Sigmoid colon (tissue), 4 donors: ENCODE measurements around the gene DKK3.

ENCODE experiments used
- EP300 ChIP-seq, 4 donors: sonication (generic); formaldehyde crosslinking; IDR thresholded peaks; one replicate each; pipeline ENCODE4 v1.6.1; 2017; ENCODE audit warnings: antibody characterized with exemption in 4 of 4
- POLR2AphosphoS5 ChIP-seq, 4 donors: sonication (generic); formaldehyde crosslinking; IDR thresholded peaks; one replicate each; pipeline ENCODE4 v1.6.1; 2017; ENCODE audit warnings: antibody characterized with exemption in 4 of 4
- TF ChIP-seq, protein P1 (sequence below), 4 experiments: fragments of 450-650 bp in 3 of 4; fragments of 200-600 bp in 1 of 4; IDR thresholded peaks; one replicate each; pipeline ENCODE4 v1.5.1; 2016 to 2019; ENCODE audit warnings: antibody characterized with exemption in 4 of 4, mild to moderate bottlenecking in 3 of 4, moderate library complexity in 2 of 4

DNA sequence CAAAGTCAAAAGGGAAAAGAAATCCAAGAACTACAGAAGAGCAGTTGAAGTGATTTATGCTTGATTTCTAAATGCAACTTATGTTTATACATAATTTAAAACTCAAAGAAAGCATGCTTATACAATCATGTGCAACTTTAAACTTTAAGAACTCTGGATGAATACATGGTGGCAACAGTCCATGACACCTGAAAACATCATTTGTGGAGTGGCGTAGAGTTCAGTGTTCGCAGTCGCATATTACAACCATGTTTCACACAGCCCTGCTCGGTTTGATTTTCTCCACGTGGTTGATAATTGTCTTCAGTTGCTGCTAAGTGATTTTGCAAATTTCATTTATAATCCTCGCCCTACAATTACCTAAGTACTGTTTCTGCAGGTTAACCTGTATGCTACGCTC, 45.4 kb downstream of the DKK3 start:
- TF ChIP-seq, protein P1, sequence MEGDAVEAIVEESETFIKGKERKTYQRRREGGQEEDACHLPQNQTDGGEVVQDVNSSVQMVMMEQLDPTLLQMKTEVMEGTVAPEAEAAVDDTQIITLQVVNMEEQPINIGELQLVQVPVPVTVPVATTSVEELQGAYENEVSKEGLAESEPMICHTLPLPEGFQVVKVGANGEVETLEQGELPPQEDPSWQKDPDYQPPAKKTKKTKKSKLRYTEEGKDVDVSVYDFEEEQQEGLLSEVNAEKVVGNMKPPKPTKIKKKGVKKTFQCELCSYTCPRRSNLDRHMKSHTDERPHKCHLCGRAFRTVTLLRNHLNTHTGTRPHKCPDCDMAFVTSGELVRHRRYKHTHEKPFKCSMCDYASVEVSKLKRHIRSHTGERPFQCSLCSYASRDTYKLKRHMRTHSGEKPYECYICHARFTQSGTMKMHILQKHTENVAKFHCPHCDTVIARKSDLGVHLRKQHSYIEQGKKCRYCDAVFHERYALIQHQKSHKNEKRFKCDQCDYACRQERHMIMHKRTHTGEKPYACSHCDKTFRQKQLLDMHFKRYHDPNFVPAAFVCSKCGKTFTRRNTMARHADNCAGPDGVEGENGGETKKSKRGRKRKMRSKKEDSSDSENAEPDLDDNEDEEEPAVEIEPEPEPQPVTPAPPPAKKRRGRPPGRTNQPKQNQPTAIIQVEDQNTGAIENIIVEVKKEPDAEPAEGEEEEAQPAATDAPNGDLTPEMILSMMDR (IDR thresholded peaks at IDR 0.05): no peak
- TF ChIP-seq POLR2AphosphoS5 (IDR thresholded peaks at IDR 0.05): no peak
- no peak for TF ChIP-seq EP300 (IDR thresholded peaks at IDR 0.05)
